HCT116 (cell line): ENCODE results near the gene PIK3IP1. TPM values are rescaled to one million over a fixed set of nuclear protein-coding genes. Genes with fewer than 3 reads are reported as not detected.

Source experiments
- ATAC-seq: fragments of 200-7000 bp; cut with Tn5 transposase; 2 replicates; pipeline ENCODE4 v1.9.1; 2020; ENCODE audit warnings: mild to moderate bottlenecking, moderate library complexity
- BruUV-seq: library from RNA; stranded (reverse); fragments of 400-500 nt; replicated peaks from 2 replicates; lab custom pipeline; 2021; lab: Mats Ljungman, UMichigan
- CTCF ChIA-PET: fragments of 300-600 bp; sonication (Branson Sonifier 250); formaldehyde crosslinking; loops from one replicate; lab custom pipeline; 2021; ENCODE audit warnings: antibody characterized with exemption; lab: Charles Lee
- POLR2A ChIA-PET: fragments of 300-600, 350-600 bp; sonication (Branson Sonifier 250); formaldehyde crosslinking; loops from one replicate; lab custom pipeline; 2021; ENCODE audit warnings: antibody characterized with exemption; lab: Charles Lee
- RAD21 ChIA-PET, 2 experiments: fragments of 300-600 bp; sonication (Branson Sonifier 250); formaldehyde crosslinking; loops; one replicate each; lab custom pipeline; 2023; ENCODE audit warnings: low total read pairs in 2 of 2; ENCODE audit not compliant: uncharacterized antibody in 2 of 2, unreplicated experiment in 2 of 2, low non-redundant PET in 1 of 2; lab: Charles Lee
- DNase-seq: peaks from one replicate; pipeline ENCODE4 v3.0.0-alpha.2; 2010; ENCODE audit warnings: low read depth, low spot score
- H2AFZ ChIP-seq: fragments of 200-600 bp; shearing (Covaris generic), sonication (generic); 2 replicates; pipeline ENCODE4 v1.6.1; 2017; ENCODE audit warnings: low read depth, mixed run types, mixed read lengths, antibody characterized with exemption, low read length; ENCODE audit not compliant: poor library complexity, severe bottlenecking
- H3K27ac ChIP-seq: 2 replicates; pipeline ENCODE4 v1.5.1; 2012; ENCODE audit warnings: low read depth, low read length
- H3K27me3 ChIP-seq: fragments of 200-600 bp; sonication (generic); 2 replicates; pipeline ENCODE4 v1.6.1; 2016; ENCODE audit warnings: mixed run types, low read length, mixed read lengths; ENCODE audit not compliant: insufficient read depth
- H3K36me3 ChIP-seq, 2 experiments: fragments of 200-500 bp in 1 of 2; fragments of 200-600 bp in 1 of 2; sonication (Bioruptor generic) in 1 of 2; sonication (generic) in 1 of 2; 2 replicates each; pipeline versions ENCODE4 v1.5.1 to v1.6.1; 2014 to 2016; ENCODE audit warnings: low read length in 2 of 2, inconsistent platforms in 1 of 2, mixed read lengths in 1 of 2, mixed run types in 1 of 2; ENCODE audit not compliant: insufficient read depth in 2 of 2, control insufficient read depth in 1 of 2
- H3K4me1 ChIP-seq, 2 experiments: fragments of 200-600 bp in 1 of 2; sonication (generic) in 1 of 2; 2 replicates each; pipeline versions ENCODE4 v1.5.1 to v1.6.1; 2012 to 2017; ENCODE audit warnings: low read length in 2 of 2, inconsistent platforms in 1 of 2, mild to moderate bottlenecking in 1 of 2, mixed read lengths in 1 of 2, mixed run types in 1 of 2, moderate library complexity in 1 of 2; ENCODE audit not compliant: insufficient read depth in 2 of 2, control insufficient read depth in 1 of 2
- H3K4me2 ChIP-seq: fragments of 200-600 bp; sonication (generic); 2 replicates; pipeline ENCODE4 v1.6.1; 2017; ENCODE audit warnings: mixed run types, low read length, mixed read lengths
- H3K4me3 ChIP-seq, 2 experiments: fragments of 200-600 bp in 1 of 2; sonication (generic) in 1 of 2; replicated peaks in 1 of 2; 2 replicates each; pipeline ENCODE4 v1.5.1; 2011 to 2016; ENCODE audit warnings: low read length in 2 of 2, control low read depth in 1 of 2, low read depth in 1 of 2, mild to moderate bottlenecking in 1 of 2, mixed read lengths in 1 of 2, mixed run types in 1 of 2
- H3K79me2 ChIP-seq: fragments of 200-600 bp; sonication (generic); 2 replicates; pipeline ENCODE4 v1.6.1; 2017; ENCODE audit warnings: mild to moderate bottlenecking, mixed run types, low read length, moderate library complexity, mixed read lengths; ENCODE audit not compliant: insufficient read depth
- H3K9ac ChIP-seq: fragments of 200-600 bp; sonication (generic); 2 replicates; pipeline ENCODE4 v1.6.1; 2016; ENCODE audit warnings: low read length, mixed read lengths
- H3K9me2 ChIP-seq: fragments of 200-600 bp; sonication (generic), shearing (Covaris generic); 2 replicates; pipeline ENCODE4 v1.6.1; 2017; ENCODE audit warnings: mixed run types, mild to moderate bottlenecking, moderate library complexity; ENCODE audit not compliant: insufficient read depth
- H3K9me3 ChIP-seq, 2 experiments: fragments of 200-500 bp in 1 of 2; fragments of 200-600 bp in 1 of 2; sonication (Bioruptor generic) in 1 of 2; sonication (generic) in 1 of 2; 2 replicates each; pipeline ENCODE4 v1.6.1; 2014 to 2017; ENCODE audit warnings: low read length in 2 of 2, mixed read lengths in 2 of 2, inconsistent platforms in 1 of 2, low read depth in 1 of 2, mild to moderate bottlenecking in 1 of 2, mixed run types in 1 of 2, moderate library complexity in 1 of 2; ENCODE audit not compliant: control insufficient read depth in 1 of 2, insufficient read depth in 1 of 2
- H4K20me1 ChIP-seq: fragments of 200-600 bp; sonication (generic), shearing (Covaris generic); 2 replicates; pipeline ENCODE4 v1.6.1; 2017; ENCODE audit warnings: mixed run types, mild to moderate bottlenecking, moderate library complexity; ENCODE audit not compliant: insufficient read depth
- CBX3 ChIP-seq: IDR thresholded peaks from 2 replicates; pipeline ENCODE4 v1.6.1; 2012; ENCODE audit warnings: low read depth
- CEBPB ChIP-seq: IDR thresholded peaks from 2 replicates; pipeline ENCODE4 v1.6.1; 2012; ENCODE audit warnings: low read depth
- CTCF ChIP-seq, 3 experiments: fragments of 200-600 bp in 1 of 3; sonication (generic) in 1 of 3; IDR thresholded peaks in 2 of 3; conservative IDR thresholded peaks in 1 of 3; 2 replicates each; pipeline ENCODE4 v1.5.1; 2012 to 2017; ENCODE audit warnings: low read depth in 2 of 3, low read length in 2 of 3, antibody characterized with exemption in 1 of 3, borderline replicate concordance in 1 of 3, control low read depth in 1 of 3, mild to moderate bottlenecking in 1 of 3, mixed read lengths in 1 of 3, mixed run types in 1 of 3, moderate library complexity in 1 of 3; ENCODE audit not compliant: insufficient read depth in 1 of 3
- EZH2 ChIP-seq: fragments of 200-600 bp; sonication (generic); IDR thresholded peaks from 2 replicates; pipeline ENCODE4 v1.6.1; 2017; ENCODE audit warnings: antibody characterized with exemption, mixed run types
- EZH2phosphoT487 ChIP-seq: fragments of 200-600 bp; IDR thresholded peaks from 2 replicates; pipeline ENCODE4 v1.6.1; 2018; ENCODE audit warnings: antibody characterized with exemption, borderline replicate concordance
- POLR2A ChIP-seq: IDR thresholded peaks from 2 replicates; pipeline ENCODE4 v1.7.0; 2011; ENCODE audit warnings: borderline replicate concordance; ENCODE audit not compliant: insufficient read depth, insufficient read length; ENCODE audit errors: extremely low read depth
- RAD21 ChIP-seq: IDR thresholded peaks from 2 replicates; pipeline ENCODE4 v1.6.1; 2012; ENCODE audit warnings: low read depth, mild to moderate bottlenecking
- ZFX ChIP-seq: fragments of 450-650 bp; IDR thresholded peaks from 2 replicates; pipeline ENCODE4 v1.6.1; 2017
- intact Hi-C: fragments of 100-400 bp; cut with micrococcal nuclease; formaldehyde crosslinking; loops from 2 replicates; pipeline ENCODE4 v1.10.0; 2022
- total RNA-seq: library from RNA; stranded (reverse); gene quantifications from one replicate; pipeline ENCODE4 v1.2.1, GENCODE V29; 2021; ENCODE audit not compliant: unreplicated experiment

Gene PIK3IP1
- total RNA-seq, 1 experiment from 2014 or later, result 1.6 TPM

DNA sequence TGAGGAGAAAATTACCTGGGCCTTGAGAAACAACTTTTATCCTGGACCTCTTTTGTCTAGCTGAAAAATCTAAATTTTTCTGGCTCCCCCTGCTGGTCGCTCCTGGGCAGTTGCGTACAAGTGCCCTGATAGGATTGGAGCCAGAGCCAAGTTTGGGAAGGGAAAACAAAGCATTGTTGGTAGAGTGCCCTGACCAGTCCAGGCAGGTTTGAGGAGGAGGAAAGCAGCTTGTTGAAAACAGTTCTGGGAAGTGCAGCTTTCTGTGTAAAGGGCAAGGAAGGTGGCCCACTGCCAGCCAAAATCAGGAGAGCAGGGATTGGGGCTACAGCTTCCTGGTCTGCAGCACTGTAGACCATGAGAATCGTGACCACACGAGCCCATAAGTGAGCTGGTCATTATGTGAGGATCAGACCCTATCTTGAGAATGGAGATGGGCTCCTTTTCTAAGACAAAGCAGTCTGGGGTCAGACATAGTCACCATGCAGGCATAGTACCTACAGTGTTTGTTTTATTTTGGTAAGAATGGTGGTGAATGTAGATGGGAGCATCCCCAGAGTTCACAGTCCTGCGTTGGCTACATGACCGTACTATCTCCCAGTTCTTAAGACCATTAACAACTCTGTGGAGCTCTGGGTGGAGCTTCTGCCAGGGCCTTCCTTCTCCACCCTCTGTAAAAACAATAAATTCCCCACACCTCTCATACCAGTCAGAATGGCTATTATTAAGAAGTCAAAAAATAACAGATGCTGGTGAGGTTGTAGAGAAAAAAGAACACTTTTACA lies 21.3 kb upstream of the PIK3IP1 start:
- ChIA-PET POLR2A (no interaction called here), CTCF (interaction anchor here (0.6 to 2.1 kb wide), 18 partner anchors 9 to 414 kb away, joined by 3 to 21 read pairs (median 6); partner anchors contain the start of genes PIK3IP1 and SELENOM), RAD21 (interaction anchor here in 1 of 2 experiments (1.2 kb wide), 1 partner anchor 21 kb away, joined by 3 read pairs; the partner anchor contains the start of gene PIK3IP1)
- no TSS peak for BruUV-seq
- Histone ChIP-seq H3K79me2 (no peaks in the 10 kb centered on the region), H3K27me3 (no peaks in the 10 kb centered on the region), H3K9me2 (no peaks in the 10 kb centered on the region), H3K4me3 (no peak overlapping the region), H3K36me3 (no peaks in the 10 kb centered on the region), H3K9me3 (no peaks in the 10 kb centered on the region), H4K20me1 (no peaks in the 10 kb centered on the region), H3K9ac (no peak overlapping the region), H3K4me2 (peak overlapping the region; percentile 48), H2AFZ (peak overlapping the region; percentile 35), H3K27ac (peak overlapping the region; percentile 36; the same call in 1 of the 2 replicates), H3K4me1 (peaks cover 4 to 8% of the 10 kb centered on the region in 2 experiments)
- peak; percentile 65 to 91 (median 90); a peak in 5 of 6 replicates for TF ChIP-seq CTCF (IDR thresholded peaks at IDR 0.05 in 2 of 3, conservative IDR thresholded peaks at IDR 0.05 in 1 of 3; ENCODE audit: borderline replicate concordance in 1 of 3, insufficient read depth in 1 of 3, low read depth in 2 of 3, low read length in 2 of 3)
- TF ChIP-seq POLR2A, result no peak
- peak; percentile 66 for TF ChIP-seq RAD21
- peak; percentile 28; the same call in 1 of the 2 replicates for TF ChIP-seq CBX3
- intact Hi-C loops, result loop anchor here (5.0 kb wide), 1 partner anchor 346 kb away; the partner anchor contains the start of genes MORC2 and TUG1
- peak; percentile 40 for DNase-seq
- ATAC-seq, result peak; percentile 96

DNA sequence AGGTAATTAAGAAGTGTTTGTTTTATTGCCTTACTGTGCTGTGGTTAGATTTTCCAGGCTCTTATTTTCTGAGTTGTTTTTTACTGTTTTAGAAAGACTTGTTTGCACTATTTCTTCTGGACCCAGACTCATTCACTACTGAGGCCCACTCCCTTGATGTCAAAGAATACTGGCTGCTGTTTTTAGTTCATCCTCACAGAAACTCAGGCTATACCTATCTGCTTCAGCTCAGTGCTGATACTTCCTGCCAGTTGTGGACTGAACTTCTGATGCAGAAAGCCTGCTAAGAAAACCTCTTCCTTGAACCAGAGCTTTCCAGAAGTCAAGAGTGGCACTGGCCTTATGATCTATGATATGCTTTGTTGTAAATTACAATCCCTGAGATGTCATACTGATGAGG lies 15.9 kb upstream of the PIK3IP1 start:
- Histone ChIP-seq H3K9ac (no peak overlapping the region), H3K79me2 (no peaks in the 10 kb centered on the region), H3K9me2 (no peaks in the 10 kb centered on the region), H3K27me3 (no peaks in the 10 kb centered on the region), H2AFZ (no peak overlapping the region), H3K4me1 (peaks cover 3 to 6% of the 10 kb centered on the region in 2 experiments; a peak in 2 of 4 replicates), H3K4me3 (no peak overlapping the region), H3K36me3 (no peaks in the 10 kb centered on the region), H3K27ac (no peak overlapping the region), H3K4me2 (no peak overlapping the region), H4K20me1 (no peaks in the 10 kb centered on the region), H3K9me3 (no peaks in the 10 kb centered on the region)
- POLR2A ChIA-PET, result no interaction called here
- BruUV-seq, result no TSS peak
- TF ChIP-seq EZH2phosphoT487 (no peak), ZFX (no peak), POLR2A (no peak), EZH2 (no peak), CEBPB (no peak)
- intact Hi-C loops, result no loop called here
- ATAC-seq, result no peak
- CTCF ChIA-PET, result no interaction called here
- RAD21 ChIA-PET, result no interaction called here
- no peak for DNase-seq
